Measurements from ENCODE around the gene NQO1.

Gene NQO1

GRCh38 chr16:69701866-69702265, 24.5 kb downstream of the NQO1 start:
- Histone ChIP-seq H4K8ac (ENCODE audit: low read depth, low read length) (no peak overlapping the region), H3K14ac (ENCODE audit: low read length) (no peak overlapping the region), H2AK5ac (ENCODE audit: low read length) (no peak overlapping the region), H3K4me1 (ENCODE audit: control insufficient read depth in 1 of 2, insufficient read depth in 2 of 2, low read length in 2 of 2) (peaks cover 0 to 2% of the 10 kb centered on the region in 2 experiments), H4K91ac (ENCODE audit: low read depth, low read length) (no peak overlapping the region), H3K9ac (ENCODE audit: low read length) (no peak overlapping the region), H3K27ac (ENCODE audit: low read depth, low read length) (no peak overlapping the region), H3K79me2 (ENCODE audit: control insufficient read depth, insufficient read depth, low read length, poor library complexity) (no peaks in the 10 kb centered on the region), H4K12ac (ENCODE audit: low read depth, low read length) (no peak overlapping the region), H3K4me2 (ENCODE audit: low read length) (no peak overlapping the region), H3K23ac (ENCODE audit: low read length) (no peak overlapping the region), H3K9me3 (ENCODE audit: insufficient read depth, low read depth, low read length) (no peaks in the 10 kb centered on the region), H3K36me3 (ENCODE audit: control insufficient read depth in 1 of 2, insufficient read depth in 2 of 2, low read length in 2 of 2) (peaks cover 2 to 4% of the 10 kb centered on the region in 2 experiments), H3K4ac (ENCODE audit: low read depth, low read length) (no peak overlapping the region), H2AFZ (ENCODE audit: insufficient read depth, low read length, poor library complexity) (no peak overlapping the region), H2BK5ac (ENCODE audit: low read depth, low read length, poor library complexity) (no peak overlapping the region), H2BK120ac (ENCODE audit: insufficient read depth, low read length, poor library complexity) (no peak overlapping the region), H3K18ac (ENCODE audit: low read length) (no peak overlapping the region), H2BK12ac (ENCODE audit: low read length) (no peak overlapping the region), H3K27me3 (ENCODE audit: insufficient read depth, low read length) (no peaks in the 10 kb centered on the region), H3K4me3 (ENCODE audit: low read depth, low read length) (no peak overlapping the region), H3K79me1 (ENCODE audit: low read length) (no peaks in the 10 kb centered on the region)
- WGBS (ENCODE audit: extremely low coverage, insufficient coverage, insufficient read length), result no CpG with 5 or more reads among the region's 2 CpGs
- no peak for DNase-seq

- no peak overlapping the region for H4K8ac ChIP-seq (ENCODE audit: low read depth, low read length)
- H3K79me1 ChIP-seq (ENCODE audit: low read length), result no peaks in the 10 kb centered on the region
- H3K4me2 ChIP-seq (ENCODE audit: low read length), result no peak overlapping the region
- no peak overlapping the region for H3K4ac ChIP-seq (ENCODE audit: low read depth, low read length)
- no peak overlapping the region for H2BK5ac ChIP-seq (ENCODE audit: low read depth, low read length, poor library complexity)
- no peak overlapping the region for H3K27ac ChIP-seq (ENCODE audit: low read depth, low read length)
- DNase-seq, result no peak
- H3K18ac ChIP-seq (ENCODE audit: low read length), result no peak overlapping the region
- H2AFZ ChIP-seq (ENCODE audit: insufficient read depth, low read length, poor library complexity), result no peak overlapping the region
- H3K23ac ChIP-seq (ENCODE audit: low read length), result no peak overlapping the region
- H3K36me3 ChIP-seq (ENCODE audit: control insufficient read depth in 1 of 2, insufficient read depth in 2 of 2, low read length in 2 of 2), result peaks cover 2 to 4% of the 10 kb centered on the region in 2 experiments
- no peak overlapping the region for H4K12ac ChIP-seq (ENCODE audit: low read depth, low read length)
- no peaks in the 10 kb centered on the region for H3K79me2 ChIP-seq (ENCODE audit: control insufficient read depth, insufficient read depth, low read length, poor library complexity)
- H3K14ac ChIP-seq (ENCODE audit: low read length), result no peak overlapping the region
- peaks cover 0 to 2% of the 10 kb centered on the region in 2 experiments for H3K4me1 ChIP-seq (ENCODE audit: control insufficient read depth in 1 of 2, insufficient read depth in 2 of 2, low read length in 2 of 2)
- H2AK5ac ChIP-seq (ENCODE audit: low read length), result no peak overlapping the region
- no peaks in the 10 kb centered on the region for H3K9me3 ChIP-seq (ENCODE audit: insufficient read depth, low read depth, low read length)
- no peak overlapping the region for H4K91ac ChIP-seq (ENCODE audit: low read depth, low read length)
- H3K4me3 ChIP-seq (ENCODE audit: low read depth, low read length), result no peak overlapping the region
- no peaks in the 10 kb centered on the region for H3K27me3 ChIP-seq (ENCODE audit: insufficient read depth, low read length)
- no peak overlapping the region for H3K9ac ChIP-seq (ENCODE audit: low read length)
- H2BK120ac ChIP-seq (ENCODE audit: insufficient read depth, low read length, poor library complexity), result no peak overlapping the region
- no peak overlapping the region for H2BK12ac ChIP-seq (ENCODE audit: low read length)
Observed at GRCh38 chr16:69701452-69701851, 24.9 kb downstream of the NQO1 start.

GRCh38 chr16:69699915-69700314, 26.4 kb downstream of the NQO1 start:
- Histone ChIP-seq H3K23ac (ENCODE audit: low read length) (no peak overlapping the region), H3K79me2 (ENCODE audit: control insufficient read depth, insufficient read depth, low read length, poor library complexity) (no peaks in the 10 kb centered on the region), H3K27ac (ENCODE audit: low read depth, low read length) (no peak overlapping the region), H3K4ac (ENCODE audit: low read depth, low read length) (no peak overlapping the region), H2AFZ (ENCODE audit: insufficient read depth, low read length, poor library complexity) (no peak overlapping the region), H2BK5ac (ENCODE audit: low read depth, low read length, poor library complexity) (no peak overlapping the region), H2BK12ac (ENCODE audit: low read length) (no peak overlapping the region), H3K27me3 (ENCODE audit: insufficient read depth, low read length) (no peaks in the 10 kb centered on the region), H3K9ac (ENCODE audit: low read length) (no peak overlapping the region), H3K79me1 (ENCODE audit: low read length) (no peaks in the 10 kb centered on the region), H4K8ac (ENCODE audit: low read depth, low read length) (no peak overlapping the region), H4K12ac (ENCODE audit: low read depth, low read length) (no peak overlapping the region), H4K91ac (ENCODE audit: low read depth, low read length) (no peak overlapping the region), H3K36me3 (ENCODE audit: control insufficient read depth in 1 of 2, insufficient read depth in 2 of 2, low read length in 2 of 2) (peaks cover 6 to 8% of the 10 kb centered on the region in 2 experiments), H3K18ac (ENCODE audit: low read length) (no peak overlapping the region), H2AK5ac (ENCODE audit: low read length) (no peak overlapping the region), H3K4me1 (ENCODE audit: control insufficient read depth in 1 of 2, insufficient read depth in 2 of 2, low read length in 2 of 2) (no peaks in the 10 kb centered on the region), H3K4me2 (ENCODE audit: low read length) (no peak overlapping the region), H3K9me3 (ENCODE audit: insufficient read depth, low read depth, low read length) (no peaks in the 10 kb centered on the region), H3K4me3 (ENCODE audit: low read depth, low read length) (no peak overlapping the region), H3K14ac (ENCODE audit: low read length) (no peak overlapping the region), H2BK120ac (ENCODE audit: insufficient read depth, low read length, poor library complexity) (no peak overlapping the region)
- no peak for DNase-seq
- no CpG with 5 or more reads among the region's 1 CpG for WGBS (ENCODE audit: extremely low coverage, insufficient coverage, insufficient read length)

- Histone ChIP-seq H3K79me2 (ENCODE audit: control insufficient read depth, insufficient read depth, low read length, poor library complexity) (no peaks in the 10 kb centered on the region), H3K27ac (ENCODE audit: low read depth, low read length) (no peak overlapping the region), H2BK120ac (ENCODE audit: insufficient read depth, low read length, poor library complexity) (no peak overlapping the region), H2AK5ac (ENCODE audit: low read length) (no peak overlapping the region), H4K91ac (ENCODE audit: low read depth, low read length) (no peak overlapping the region), H4K8ac (ENCODE audit: low read depth, low read length) (no peak overlapping the region), H3K9ac (ENCODE audit: low read length) (no peak overlapping the region), H2AFZ (ENCODE audit: insufficient read depth, low read length, poor library complexity) (no peak overlapping the region), H3K4me3 (ENCODE audit: low read depth, low read length) (no peak overlapping the region), H4K12ac (ENCODE audit: low read depth, low read length) (no peak overlapping the region), H3K4me2 (ENCODE audit: low read length) (no peak overlapping the region), H3K79me1 (ENCODE audit: low read length) (no peaks in the 10 kb centered on the region), H3K4ac (ENCODE audit: low read depth, low read length) (no peak overlapping the region), H2BK5ac (ENCODE audit: low read depth, low read length, poor library complexity) (no peak overlapping the region), H3K27me3 (ENCODE audit: insufficient read depth, low read length) (no peaks in the 10 kb centered on the region), H2BK12ac (ENCODE audit: low read length) (no peak overlapping the region), H3K23ac (ENCODE audit: low read length) (no peak overlapping the region), H3K14ac (ENCODE audit: low read length) (no peak overlapping the region), H3K18ac (ENCODE audit: low read length) (no peak overlapping the region), H3K9me3 (ENCODE audit: insufficient read depth, low read depth, low read length) (no peaks in the 10 kb centered on the region), H3K4me1 (ENCODE audit: control insufficient read depth in 1 of 2, insufficient read depth in 2 of 2, low read length in 2 of 2) (no peaks in the 10 kb centered on the region), H3K36me3 (ENCODE audit: control insufficient read depth in 1 of 2, insufficient read depth in 2 of 2, low read length in 2 of 2) (peaks cover 14 to 18% of the 10 kb centered on the region in 2 experiments)
- no peak for DNase-seq
- no CpG with 5 or more reads among the region's 3 CpGs for WGBS (ENCODE audit: extremely low coverage, insufficient coverage, insufficient read length)
Observed at GRCh38 chr16:69698404-69698803, 28.0 kb downstream of the NQO1 start.

Measured in trophoblast cell (in vitro differentiated cells and primary cell).